Right hindlimb (tissue), 1 donor: ENCODE measurements around the gene BCAS4.
A peak's percentile ranks its signal among the peaks of the same experiment; 100 is the strongest.

Experiments used
- DNase-seq: peaks from one replicate; pipeline ENCODE4 v3.0.0-alpha.2; 2018

BCAS4 gene

DNA sequence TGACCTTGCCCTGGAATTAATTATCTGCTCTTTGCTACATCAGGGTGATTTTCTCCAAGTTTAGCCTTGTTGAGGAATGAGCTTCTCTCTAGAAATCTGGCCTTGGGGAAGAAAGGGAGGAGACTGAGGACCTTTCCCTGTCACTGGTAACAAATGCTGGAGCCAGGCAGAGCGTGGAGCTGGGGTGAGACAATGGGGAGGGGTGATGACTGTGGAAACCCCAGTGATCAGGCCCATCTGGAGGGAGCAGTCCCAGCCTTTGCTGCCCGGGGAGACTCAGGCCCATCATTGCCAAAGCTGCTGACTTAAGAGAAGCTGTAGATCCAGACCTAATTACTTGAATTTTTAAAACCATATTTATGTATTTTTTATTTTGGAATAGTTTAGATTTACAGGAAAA, 31.3 kb downstream of the BCAS4 start:
- no peak for DNase-seq

DNA sequence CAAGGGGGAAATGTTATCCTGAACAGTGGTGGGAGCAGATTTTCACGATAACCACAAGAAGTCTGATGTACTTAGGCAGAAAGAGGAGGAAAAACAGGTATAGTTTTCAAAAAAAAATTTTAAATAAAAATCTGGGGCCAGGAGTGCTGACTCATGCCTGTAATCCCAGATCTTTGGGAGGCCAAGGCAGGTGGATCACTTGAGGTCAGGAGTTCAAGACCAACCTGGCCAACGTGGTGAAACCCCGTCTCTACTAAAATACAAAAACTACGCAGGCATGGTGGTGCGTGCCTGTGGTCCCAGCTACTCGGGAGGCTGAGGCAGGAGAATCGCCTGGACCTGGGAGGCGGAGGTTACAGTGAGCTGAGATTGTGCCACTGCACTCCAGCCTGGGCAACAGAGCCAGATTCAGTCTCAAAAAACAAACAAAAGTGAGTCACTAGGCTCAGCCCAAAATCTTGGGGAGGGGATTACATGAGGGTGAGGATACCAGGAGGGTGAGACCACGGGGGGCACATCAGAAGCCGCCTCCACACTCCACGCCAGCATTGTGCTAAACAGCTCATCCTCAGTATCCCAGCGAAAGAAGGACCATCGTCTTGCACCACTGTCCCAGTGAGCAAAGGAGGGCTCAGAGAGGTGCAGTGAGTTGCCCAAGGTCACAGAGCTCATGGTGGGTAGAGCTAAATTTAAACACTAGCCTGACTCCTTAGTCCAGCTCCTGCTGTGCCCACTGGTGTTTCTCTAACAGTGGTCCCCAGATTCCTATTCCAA, 33.7 kb downstream of the BCAS4 start:
- DNase-seq: no peak

DNA sequence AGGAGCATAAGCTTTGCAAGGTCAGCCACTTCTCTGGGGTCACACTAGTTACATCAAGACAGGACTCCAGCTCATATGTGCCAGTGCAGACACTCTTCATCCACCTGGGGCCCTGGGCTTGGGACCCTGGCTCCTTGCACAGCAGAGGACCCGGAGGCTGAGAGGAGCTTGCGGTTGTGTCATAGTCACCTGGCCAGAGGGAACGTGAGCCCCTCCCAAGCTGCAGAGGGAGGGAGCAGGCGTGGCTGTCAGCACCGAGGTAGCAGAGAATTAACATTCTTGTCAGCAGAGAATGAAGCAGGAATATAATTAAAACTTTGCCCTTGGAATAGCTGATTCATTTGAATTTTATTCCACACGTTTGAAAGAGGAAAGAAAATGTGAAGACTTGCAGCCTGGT, 36.8 kb downstream of the BCAS4 start:
- DNase-seq: no peak

DNA sequence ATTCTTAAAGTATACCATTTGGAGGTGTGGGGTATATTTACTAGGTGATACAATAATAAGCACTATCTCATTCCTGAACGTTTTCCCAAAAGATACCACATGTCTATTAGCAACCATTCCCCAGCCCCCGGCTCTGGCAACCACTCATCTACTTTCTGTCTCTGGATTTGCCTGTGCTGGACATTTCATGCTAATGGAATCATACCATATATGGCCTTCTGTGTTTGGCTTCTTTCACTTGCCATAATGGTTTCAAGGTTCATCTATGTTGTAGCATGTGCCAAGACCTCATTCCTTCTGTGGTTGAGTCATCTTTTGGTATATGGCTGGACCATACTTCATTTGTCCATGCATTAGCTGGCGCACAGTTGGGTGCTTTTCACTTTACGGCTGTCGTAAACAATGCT, 39.7 kb downstream of the BCAS4 start:
- no peak for DNase-seq

DNA sequence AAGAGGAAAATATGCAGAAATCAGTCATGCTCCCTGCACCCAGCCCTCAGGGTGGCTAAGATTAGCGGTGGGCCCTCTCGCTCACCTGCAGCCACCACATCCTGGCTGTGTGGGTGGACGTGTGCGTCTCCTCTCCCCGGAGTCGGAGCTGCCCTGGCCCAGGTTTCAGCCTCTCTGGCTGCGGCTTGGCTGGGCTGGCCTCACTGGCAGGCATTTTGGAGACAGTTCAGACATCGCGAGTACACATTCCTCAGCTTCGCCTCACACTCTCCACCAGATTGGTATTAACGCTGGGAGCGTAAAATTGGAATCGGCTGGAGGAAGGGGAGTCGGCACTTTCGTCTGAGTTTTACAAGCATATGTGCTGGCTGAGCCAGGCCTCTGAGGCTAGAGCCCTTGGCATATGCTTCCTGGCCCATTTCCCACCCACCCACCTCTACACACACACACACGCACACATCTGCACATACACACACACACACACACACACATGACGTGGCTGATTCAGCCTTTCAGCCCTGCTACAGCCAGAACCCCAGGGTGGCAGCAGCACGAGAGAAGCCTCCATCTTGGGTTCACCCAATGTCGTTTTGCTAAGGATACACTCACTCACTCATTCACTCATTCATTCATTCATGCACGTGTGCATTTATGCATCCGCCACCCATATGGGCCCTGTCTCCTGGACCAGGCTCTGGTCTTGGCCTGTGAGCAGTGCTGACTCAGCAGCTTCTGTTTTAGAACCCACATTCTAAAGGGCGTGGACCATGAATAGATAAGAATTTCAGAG, 42.9 kb downstream of the BCAS4 start:
- DNase-seq: peak; percentile 84

DNA sequence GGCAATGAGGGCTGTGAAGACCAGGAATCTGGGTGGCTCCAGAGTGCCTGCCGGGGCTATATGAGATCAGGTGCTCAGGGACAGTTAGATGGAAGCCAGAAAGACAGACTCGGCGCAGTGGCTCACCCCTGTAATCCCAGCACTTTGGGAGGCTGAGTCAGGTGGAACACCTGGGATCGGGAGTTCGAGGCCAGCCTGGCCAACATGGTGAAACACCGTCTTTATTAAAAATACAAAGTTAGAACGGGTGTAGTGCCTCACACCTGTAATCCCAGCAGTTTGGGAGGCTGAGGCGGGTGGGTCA, 43.4 kb downstream of the BCAS4 start:
- DNase-seq: no peak

DNA sequence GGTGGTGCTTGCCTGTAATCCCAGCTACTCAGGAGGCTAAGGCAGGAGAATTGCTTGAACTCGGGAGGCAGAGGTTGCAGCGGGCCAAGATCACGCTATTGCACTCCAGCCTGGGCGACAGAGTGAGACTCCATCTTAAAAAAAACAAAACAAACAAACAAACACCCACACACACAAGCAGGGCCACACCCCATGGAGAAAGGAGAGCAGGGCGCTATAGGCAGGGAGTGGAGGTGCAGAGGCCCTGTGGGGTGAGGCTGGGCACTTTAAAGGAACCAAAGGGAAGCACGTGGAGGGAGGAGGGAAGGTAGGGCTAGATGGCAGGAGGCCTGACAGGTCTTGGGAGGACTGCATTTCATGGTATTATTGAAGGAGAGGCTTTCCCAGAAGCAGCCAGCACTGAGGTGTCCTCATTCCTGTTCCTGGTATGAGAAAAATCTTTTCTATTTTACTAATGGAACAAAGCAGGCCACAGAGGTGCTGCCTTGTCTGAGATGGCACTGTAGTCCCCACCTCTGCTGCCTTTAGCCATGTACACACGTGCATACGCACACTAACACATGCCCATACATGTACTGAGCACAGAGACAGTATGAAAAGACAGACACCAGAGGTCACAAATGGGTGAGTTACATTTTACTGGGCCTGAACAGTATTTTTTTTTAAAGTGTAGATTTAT, 44.0 kb downstream of the BCAS4 start:
- no peak for DNase-seq

DNA sequence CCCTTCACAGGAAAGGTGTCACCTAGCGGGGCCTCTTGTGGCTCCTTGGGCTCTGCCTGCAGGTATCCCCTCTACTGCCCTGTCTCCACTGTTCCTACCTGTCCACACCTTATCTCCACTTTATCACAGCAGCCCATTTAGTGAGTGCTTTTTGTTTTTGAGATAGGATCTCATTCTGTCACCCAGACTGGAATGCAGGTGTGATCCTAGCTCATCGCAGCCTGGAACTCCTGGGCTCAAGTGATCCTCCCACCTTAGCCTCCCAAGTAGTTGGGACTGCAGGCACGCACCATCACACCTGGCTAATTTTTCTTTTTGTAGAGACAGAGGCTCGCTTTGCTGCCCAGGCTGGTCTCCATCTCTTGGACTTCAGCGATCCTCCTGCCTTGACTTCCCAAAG, 48.0 kb downstream of the BCAS4 start:
- DNase-seq: no peak

DNA sequence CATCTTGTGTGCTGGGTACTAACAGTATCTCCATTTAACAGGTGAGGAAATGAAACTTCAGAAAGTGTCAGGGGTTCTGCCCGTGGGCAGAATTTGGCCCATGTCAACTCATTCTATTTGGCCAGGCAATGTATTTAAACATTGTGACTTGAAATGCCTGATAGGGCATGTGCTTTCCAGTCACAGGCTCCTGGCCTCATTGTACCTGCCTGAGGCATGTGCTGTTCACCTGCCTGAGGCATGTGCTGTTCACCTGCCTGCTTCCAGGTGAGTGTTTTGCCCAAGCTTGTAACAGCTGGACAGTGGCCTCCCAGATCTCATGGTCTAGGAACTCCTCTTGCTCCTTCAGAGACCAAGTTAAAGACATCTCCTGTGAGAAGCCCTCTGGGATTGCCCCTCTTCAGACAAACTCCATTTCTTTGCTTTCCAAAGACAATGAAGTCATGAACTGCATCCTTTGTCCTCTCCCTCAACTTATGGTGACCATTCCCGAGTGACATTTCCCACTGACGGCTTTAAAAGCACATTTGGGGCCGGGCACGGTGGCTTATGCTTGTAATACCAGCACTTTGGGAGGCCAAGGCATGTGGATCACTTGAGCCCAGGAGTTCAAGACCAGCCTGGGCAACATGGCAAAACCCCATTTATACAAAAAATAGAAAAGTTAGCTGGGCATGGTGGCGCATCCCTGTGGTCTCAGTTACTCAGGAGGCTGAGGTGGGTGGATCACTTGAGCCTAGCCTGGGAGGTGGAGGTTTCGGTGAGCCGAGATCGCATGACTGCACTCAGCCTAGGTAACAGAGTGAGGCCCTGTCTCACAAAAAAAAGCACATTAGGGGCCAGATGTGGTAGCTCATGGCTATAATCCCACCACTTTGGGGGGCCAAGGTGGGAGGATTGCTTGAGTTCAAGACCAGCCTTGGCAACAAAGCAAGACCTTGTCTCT, 48.7 kb downstream of the BCAS4 start:
- DNase-seq: no peak

DNA sequence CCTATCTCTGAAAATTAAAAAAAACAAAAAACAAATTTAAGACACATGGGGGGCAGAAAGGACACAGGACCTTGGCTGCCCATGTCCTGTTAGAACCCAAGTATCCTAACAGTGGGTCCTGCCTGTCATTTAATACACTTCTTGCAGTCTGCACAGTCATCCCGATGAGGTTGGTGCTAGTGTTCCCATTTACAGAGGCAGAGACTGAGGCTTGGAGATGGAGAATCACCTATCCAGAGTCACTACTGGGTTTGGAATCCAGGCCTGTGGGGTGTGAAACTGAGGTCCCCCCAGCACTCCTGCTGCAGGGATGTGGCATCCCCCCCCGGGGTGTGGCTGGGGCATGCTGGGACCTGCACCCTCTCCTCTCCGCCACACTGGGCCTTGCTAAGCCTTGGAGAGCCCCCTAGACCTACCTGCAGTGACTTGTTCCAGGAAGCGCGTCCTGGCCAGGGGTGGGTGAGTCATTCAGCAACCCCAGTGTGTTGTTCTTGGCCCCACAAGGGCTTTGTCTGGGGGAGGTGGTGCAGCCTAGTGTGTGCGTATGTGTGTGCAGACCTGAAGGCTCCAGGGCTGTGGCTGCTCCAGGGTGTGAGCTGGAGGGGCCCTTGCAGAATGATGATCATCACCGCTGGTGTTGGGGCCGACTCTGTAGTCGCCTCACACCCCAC, 49.7 kb downstream of the BCAS4 start:
- no peak for DNase-seq

DNA sequence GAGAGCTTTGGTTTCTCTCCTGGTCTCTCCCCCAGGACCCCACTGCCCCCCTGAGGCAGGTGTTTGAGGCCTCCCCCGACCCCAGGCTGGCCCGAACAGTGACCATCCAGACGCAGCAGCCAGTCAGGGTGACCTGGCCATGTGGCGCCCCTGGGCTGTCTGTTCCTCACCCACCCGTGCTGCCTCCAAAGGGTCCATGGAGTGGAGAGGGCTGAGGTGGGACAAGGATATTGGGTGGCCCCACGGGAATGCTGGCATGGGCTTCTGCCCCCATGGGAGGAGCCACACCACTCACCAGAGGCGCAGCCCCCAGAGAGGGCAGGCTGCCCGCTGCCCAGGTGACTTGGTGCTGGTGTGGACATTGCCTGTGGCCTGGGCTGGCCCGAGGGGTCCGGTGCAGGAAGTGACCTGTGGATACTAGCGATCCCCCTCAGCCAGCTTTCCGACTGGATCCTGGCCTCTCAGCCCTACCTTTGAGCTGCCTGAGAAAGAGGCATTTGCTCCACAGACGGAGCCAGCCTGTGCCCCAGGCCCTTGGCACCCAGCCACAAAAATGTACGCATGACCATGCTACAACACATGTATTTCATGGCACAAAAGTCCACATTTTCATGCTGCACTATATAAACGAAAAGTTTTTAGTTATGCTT, 50.8 kb downstream of the BCAS4 start:
- DNase-seq: no peak

DNA sequence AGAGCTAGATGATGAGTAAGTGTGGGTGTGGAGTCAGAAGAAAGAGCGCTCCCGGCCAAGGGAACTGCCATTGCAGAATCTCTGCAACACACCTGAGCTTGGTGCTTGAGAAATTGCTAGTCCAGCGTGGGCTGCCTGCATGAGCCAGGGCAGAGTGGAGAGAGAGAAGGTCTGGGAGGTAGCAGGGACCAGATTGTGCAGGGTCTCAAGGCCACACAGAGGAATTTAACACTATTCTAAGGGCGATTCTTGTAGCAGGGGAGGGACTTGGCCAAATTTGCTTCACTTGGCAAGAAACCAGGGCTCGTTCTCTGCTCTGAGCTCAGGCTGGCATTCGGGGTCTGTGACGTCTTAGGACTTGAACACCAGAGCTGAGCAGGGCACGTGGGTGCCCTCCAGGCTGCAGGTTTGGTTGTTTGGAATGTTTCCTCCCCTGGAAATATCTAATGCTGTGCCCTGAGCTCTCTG, 53.5 kb downstream of the BCAS4 start:
- DNase-seq: no peak

DNA sequence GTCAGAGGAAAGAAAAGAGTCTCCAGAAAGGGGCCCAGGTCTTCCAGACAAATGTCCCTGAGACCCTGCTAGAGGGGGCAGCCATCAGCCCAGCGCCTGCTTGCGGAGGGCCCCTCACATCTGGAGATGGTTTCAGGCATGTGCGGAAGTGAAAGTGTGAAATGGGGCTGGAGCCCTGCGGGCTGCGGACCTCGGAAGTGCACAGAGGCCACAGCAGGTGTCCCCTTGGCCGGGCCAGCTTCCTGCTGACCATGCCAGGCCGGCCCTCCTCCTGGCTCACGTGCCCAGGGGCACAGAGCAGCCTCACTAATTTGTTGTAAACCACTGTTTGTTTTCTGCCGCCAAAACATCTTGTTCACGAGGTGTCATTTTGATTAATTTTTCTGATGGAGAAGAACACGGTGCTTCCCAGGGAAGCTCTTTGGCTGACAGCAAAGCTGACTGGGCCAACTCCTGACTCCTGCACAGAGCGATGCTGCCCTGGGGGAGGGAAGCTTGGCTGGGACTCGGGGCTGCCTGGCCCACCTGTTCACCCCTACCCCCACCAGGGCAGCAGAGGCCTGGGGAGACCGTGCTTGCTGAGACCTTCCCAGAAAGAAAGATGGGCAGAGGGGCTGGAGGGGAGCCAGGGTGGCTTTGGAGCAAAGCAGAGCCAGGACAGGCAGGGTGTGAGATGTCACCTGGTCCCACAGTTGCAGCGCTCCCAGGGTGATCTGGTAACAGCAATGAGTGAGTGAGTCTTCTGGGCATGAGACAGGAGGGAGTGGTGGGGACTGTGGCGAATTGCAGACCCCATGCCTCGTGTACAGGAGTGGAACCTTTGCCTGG, 54.2 kb downstream of the BCAS4 start:
- DNase-seq: no peak

DNA sequence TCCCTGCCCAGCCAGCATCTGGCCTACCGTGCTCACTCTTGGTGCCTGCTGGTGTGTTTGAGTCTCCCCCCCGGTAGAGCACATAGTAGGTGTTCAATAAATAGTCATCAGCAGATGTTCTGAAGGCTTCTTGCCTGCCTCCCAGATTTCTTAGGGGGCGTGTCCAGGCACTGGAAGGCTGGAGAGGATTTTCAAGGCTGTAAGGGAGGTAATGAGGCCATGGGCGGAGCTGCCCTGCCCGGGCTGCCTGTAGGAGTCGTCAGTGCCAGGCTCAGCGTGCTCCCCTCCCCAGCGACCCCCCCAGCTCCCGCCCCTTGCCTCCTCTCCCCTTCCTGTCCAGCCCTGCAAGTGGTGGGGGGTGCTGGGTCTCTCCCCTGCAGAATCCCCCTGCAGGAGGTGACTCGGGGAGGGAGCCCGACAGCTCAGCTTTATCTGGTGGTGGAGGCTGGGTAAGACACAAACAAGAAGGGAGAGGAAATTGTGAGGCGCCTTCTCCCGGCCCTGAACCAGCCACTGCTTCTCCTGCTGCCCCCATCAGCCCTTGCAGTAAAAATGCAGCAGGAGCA, 55.9 kb downstream of the BCAS4 start:
- DNase-seq: no peak

DNA sequence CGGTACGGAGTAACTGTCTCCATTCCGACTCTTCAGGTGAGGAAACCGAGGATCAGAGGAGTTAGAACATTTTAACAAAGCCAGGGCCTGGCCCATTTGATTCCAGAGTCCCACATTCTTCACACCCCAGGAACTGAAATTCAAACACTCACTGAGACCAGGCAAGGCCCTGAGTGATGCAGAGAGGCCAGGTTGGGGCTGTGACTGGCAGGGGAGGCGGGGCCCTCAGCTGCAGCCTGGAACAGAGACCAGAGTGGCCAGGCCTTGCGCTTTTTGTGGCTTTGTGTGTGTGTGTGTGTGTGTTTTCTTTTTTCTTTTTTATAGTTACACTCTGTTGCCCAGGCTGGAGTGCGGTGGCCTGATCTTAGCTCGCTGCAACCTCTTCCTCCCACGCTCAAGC, 57.2 kb downstream of the BCAS4 start:
- DNase-seq: no peak

DNA sequence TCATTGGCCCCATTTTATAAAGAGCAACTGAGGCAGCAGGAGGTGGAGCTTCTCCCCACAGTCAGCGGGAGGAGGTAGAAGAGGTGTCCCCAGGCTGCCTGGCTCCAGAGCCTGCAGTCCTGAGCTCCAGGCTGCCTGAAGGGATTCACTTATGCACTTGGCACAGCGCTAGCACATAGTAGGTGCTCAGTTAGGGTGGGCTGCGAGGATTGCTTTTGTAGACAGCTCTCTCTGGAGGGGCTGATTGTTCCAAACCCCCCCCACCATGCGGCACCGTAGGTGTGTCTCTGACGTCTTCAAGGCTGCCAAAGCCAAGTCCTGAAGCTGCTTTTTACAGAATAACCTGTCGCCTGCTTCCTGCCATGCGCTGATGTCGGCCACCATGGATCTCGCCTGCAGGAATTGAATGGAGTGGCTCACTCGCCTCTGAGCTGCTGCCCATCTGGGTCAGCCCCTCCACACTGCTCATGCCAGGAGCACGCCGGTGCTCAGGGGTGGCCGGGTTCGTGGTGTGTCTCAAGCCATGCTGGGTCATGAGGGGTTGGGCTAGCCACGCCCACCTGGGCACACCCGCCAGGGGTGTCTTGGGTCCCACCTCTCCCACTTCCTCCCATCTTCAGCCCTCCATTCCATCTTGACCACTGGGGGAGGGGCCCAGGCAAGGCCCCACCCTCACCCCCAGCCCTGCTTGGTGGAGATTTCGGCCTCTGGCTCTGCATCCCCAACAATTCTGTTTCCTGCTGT, 59.8 kb downstream of the BCAS4 start:
- DNase-seq: no peak

DNA sequence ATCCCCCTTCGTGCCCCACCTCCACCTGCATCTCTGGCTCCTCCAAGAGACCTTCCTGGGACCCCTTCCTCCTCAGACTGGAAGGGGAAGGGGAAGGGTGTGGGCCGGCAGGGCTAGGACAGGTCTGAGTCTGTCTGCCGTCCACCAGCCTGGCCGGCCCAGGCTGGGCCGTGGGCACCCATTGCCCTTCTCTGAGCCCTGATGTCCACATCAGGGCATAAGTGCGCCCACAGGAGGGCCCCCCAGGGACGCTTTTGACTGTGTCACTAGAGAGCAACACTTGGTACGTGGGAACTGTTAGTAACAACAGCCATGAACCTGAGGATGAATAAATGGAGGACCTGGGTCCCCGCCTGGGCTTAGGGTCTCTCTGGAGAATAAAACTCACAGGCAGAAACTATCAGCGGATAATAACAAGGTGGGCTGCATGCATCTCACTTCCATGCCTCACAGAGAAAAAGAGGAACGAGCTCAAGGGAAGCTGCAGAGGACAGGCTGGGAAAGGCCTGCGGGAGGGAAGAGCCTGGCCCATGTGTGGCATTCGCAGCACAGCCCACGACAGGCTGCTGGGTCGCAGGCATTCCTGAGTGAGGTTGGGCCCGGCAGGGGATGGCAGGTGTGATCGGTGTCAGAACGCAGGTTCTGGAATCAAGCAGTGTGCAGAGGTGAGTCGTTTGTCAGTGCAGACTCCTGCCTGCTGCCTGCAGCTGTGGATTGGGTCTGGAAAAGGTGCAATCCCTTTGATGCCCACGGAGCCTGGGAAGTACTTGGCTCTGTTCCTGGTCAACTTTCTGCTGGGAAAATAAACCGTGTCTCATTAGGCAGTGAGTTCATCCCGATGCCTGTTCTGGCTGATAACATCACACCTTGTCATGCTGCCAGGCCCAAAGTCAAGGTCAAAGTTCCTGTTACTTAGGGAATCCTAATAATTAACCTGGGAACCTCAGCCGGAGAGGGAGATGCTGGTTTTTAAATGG, 60.9 kb downstream of the BCAS4 start:
- no peak for DNase-seq

DNA sequence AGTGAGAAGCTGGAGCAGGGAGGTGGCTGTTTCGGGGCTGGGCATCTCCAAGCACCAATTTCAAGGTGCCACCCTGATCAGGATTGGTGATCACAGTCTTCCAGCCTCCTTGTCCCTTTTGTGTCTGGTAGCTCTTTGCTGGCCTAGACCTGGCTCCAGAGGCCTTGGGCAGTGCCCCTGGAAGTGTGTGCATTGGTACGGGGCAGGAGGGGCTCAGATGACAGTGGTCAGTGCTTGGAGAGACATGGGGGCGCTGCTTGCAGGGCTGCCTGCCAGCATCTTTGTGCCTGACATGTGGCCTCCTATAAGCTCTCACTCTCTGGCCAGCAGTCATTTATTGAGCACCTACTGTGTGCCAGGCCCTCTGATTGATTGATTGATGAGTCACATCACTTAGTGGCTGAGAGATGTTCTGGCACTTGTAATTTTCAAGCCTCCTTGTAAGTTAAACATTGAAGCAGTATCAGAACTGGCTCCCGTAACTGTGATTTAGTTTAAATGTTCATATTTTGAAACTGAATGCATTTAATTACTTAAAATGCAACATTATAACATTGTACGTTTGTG, 61.7 kb downstream of the BCAS4 start:
- DNase-seq: no peak
